SK-N-SH (cell line): Measurements from ENCODE around the gene KIAA2012. TPM values are rescaled to one million over a fixed set of nuclear protein-coding genes. Genes with fewer than 3 reads are reported as not detected.

Experiments used
- CTCF ChIA-PET: fragments of 300-600, 350-600 bp; formaldehyde crosslinking; extraction: SDS; loops from one replicate; lab custom pipeline; 2021; lab: Yijun Ruan, JAX
- POLR2A ChIA-PET: fragments of 350-600 bp; sonication (Branson Sonifier 250); formaldehyde crosslinking; extraction: SDS; loops from one replicate; lab custom pipeline; 2020; ENCODE audit warnings: antibody characterized with exemption, inconsistent platforms; lab: Yijun Ruan, JAX
- DNase-seq: peaks from one replicate; pipeline ENCODE4 v3.0.0; 2012
- H2AFZ ChIP-seq: fragments of 200-600 bp; sonication (generic); 2 replicates; pipeline ENCODE4 v1.8.1; 2016; ENCODE audit warnings: antibody characterized with exemption, mild to moderate bottlenecking, low read depth
- H3F3A ChIP-seq: fragments of 200-600 bp; sonication (generic); replicated peaks from 2 replicates; pipeline ENCODE3; 2016; ENCODE audit warnings: antibody characterized with exemption, mild to moderate bottlenecking; ENCODE audit not compliant: insufficient read depth
- H3K27ac ChIP-seq, 2 experiments: fragments of 200-500 bp in 1 of 2; fragments of 200-600 bp in 1 of 2; sonication (Bioruptor generic) in 1 of 2; sonication (generic), shearing (Covaris generic) in 1 of 2; 2 replicates each; pipeline versions ENCODE4 v1.5.1 to v1.6.1; 2014 to 2016; ENCODE audit warnings: low read depth in 2 of 2, inconsistent platforms in 1 of 2, low read length in 1 of 2, mild to moderate bottlenecking in 1 of 2, mixed read lengths in 1 of 2
- H3K27me3 ChIP-seq: fragments of 200-600 bp; sonication (generic), shearing (Covaris generic); 2 replicates; pipeline ENCODE4 v1.6.1; 2016; ENCODE audit warnings: mixed run types; ENCODE audit not compliant: insufficient read depth
- H3K36me3 ChIP-seq, 2 experiments: fragments of 200-500 bp in 1 of 2; fragments of 200-600 bp in 1 of 2; sonication (Bioruptor generic) in 1 of 2; sonication (generic) in 1 of 2; replicated peaks in 1 of 2; 2 replicates each; pipeline versions ENCODE3 to v1.5.1; 2014 to 2016; ENCODE audit warnings: low read length in 1 of 2, mild to moderate bottlenecking in 1 of 2; ENCODE audit not compliant: insufficient read depth in 2 of 2, control insufficient read depth in 1 of 2
- H3K4me1 ChIP-seq, 2 experiments: fragments of 200-500 bp in 1 of 2; fragments of 200-600 bp in 1 of 2; sonication (Bioruptor generic) in 1 of 2; sonication (generic), shearing (Covaris generic) in 1 of 2; 2 replicates each; pipeline versions ENCODE4 v1.5.1 to v1.6.1; 2014 to 2016; ENCODE audit warnings: low read depth in 1 of 2, low read length in 1 of 2, mixed run types in 1 of 2; ENCODE audit not compliant: insufficient read depth in 2 of 2, control insufficient read depth in 1 of 2
- H3K4me2 ChIP-seq: fragments of 200-600 bp; sonication (generic), shearing (Covaris generic); 2 replicates; pipeline ENCODE4 v1.6.1; 2017; ENCODE audit warnings: mixed run types
- H3K4me3 ChIP-seq, 2 experiments: fragments of 200-500 bp in 1 of 2; fragments of 200-600 bp in 1 of 2; sonication (Bioruptor generic) in 1 of 2; sonication (generic), shearing (Covaris generic) in 1 of 2; 2 replicates each; pipeline versions ENCODE4 v1.5.1 to v1.8.1; 2014 to 2016; ENCODE audit warnings: low read depth in 2 of 2, inconsistent platforms in 1 of 2, low read length in 1 of 2, mild to moderate bottlenecking in 1 of 2, mixed read lengths in 1 of 2, moderate library complexity in 1 of 2
- H3K79me2 ChIP-seq: fragments of 200-600 bp; sonication (generic); 2 replicates; pipeline ENCODE4 v1.8.1; 2017; ENCODE audit warnings: mild to moderate bottlenecking; ENCODE audit not compliant: insufficient read depth
- H3K9ac ChIP-seq: fragments of 200-600 bp; sonication (generic); 2 replicates; pipeline ENCODE4 v1.6.1; 2017; ENCODE audit warnings: mixed run types
- H3K9me2 ChIP-seq: fragments of 200-600 bp; sonication (generic); 2 replicates; pipeline ENCODE4 v1.6.1; 2017; ENCODE audit warnings: mixed run types
- H3K9me3 ChIP-seq: fragments of 200-600 bp; sonication (generic); 2 replicates; pipeline ENCODE4 v1.6.1; 2017; ENCODE audit warnings: mixed run types, mild to moderate bottlenecking, moderate library complexity
- H4K20me1 ChIP-seq: fragments of 200-600 bp; sonication (generic); 2 replicates; pipeline ENCODE4 v1.6.1; 2017; ENCODE audit warnings: mild to moderate bottlenecking, mixed run types; ENCODE audit not compliant: insufficient read depth
- CHD2 ChIP-seq: fragments of 150-350 bp; IDR thresholded peaks from 2 replicates; pipeline ENCODE4 v1.6.1; 2018; ENCODE audit warnings: low read length; ENCODE audit not compliant: partially characterized antibody
- ELF1 ChIP-seq: IDR thresholded peaks from 2 replicates; pipeline ENCODE4 v1.4.0; 2012
- EZH2phosphoT487 ChIP-seq: fragments of 200-600 bp; sonication (generic); IDR thresholded peaks from 2 replicates; pipeline ENCODE4 v1.6.1; 2017; ENCODE audit warnings: low read depth, mixed run types, mild to moderate bottlenecking, antibody characterized with exemption, moderate library complexity, borderline replicate concordance
- FOSL2 ChIP-seq: IDR thresholded peaks from 2 replicates; pipeline ENCODE4 v1.4.0; 2012; ENCODE audit warnings: low read depth, mild to moderate bottlenecking, moderate library complexity, borderline replicate concordance
- FOXJ3 ChIP-seq: sonication (generic); formaldehyde crosslinking; IDR thresholded peaks from 2 replicates; pipeline ENCODE4 v1.5.1; 2020; ENCODE audit warnings: mild to moderate bottlenecking, missing genetic modification reagents
- GABPA ChIP-seq: IDR thresholded peaks from 2 replicates; pipeline ENCODE4 v1.4.0; 2012; ENCODE audit warnings: low read depth, mild to moderate bottlenecking
- IRF3 ChIP-seq: fragments of 150-350 bp; IDR thresholded peaks from 2 replicates; pipeline ENCODE4 v1.6.1; 2016; ENCODE audit warnings: mild to moderate bottlenecking, low read depth, low read length
- MEF2A ChIP-seq: IDR thresholded peaks from 2 replicates; pipeline ENCODE4 v1.4.0; 2012; ENCODE audit warnings: low read depth, borderline replicate concordance
- NFIC ChIP-seq: IDR thresholded peaks from 2 replicates; pipeline ENCODE4 v1.4.0; 2012; ENCODE audit warnings: borderline replicate concordance
- NRF1 ChIP-seq: IDR thresholded peaks from 2 replicates; pipeline ENCODE4 v1.6.1; 2012; ENCODE audit warnings: low read depth, mild to moderate bottlenecking, low read length
- PBX3 ChIP-seq: IDR thresholded peaks from 2 replicates; pipeline ENCODE4; 2012
- POLR2AphosphoS5 ChIP-seq: IDR thresholded peaks from 2 replicates; pipeline ENCODE4 v1.6.1; 2012; ENCODE audit warnings: low read depth, low read length
- RCOR1 ChIP-seq: fragments of 150-350 bp; IDR thresholded peaks from 2 replicates; pipeline ENCODE4 v1.6.1; 2017; ENCODE audit warnings: antibody characterized with exemption, low read length
- RFX5 ChIP-seq: IDR thresholded peaks from 2 replicates; pipeline ENCODE4 v1.6.1; 2012; ENCODE audit warnings: mild to moderate bottlenecking, improper control_type of control experiment, low read length
- TEAD4 ChIP-seq: IDR thresholded peaks from 2 replicates; pipeline ENCODE4 v1.4.0; 2012; ENCODE audit warnings: mild to moderate bottlenecking, borderline replicate concordance; ENCODE audit not compliant: insufficient read depth
- USF1 ChIP-seq: IDR thresholded peaks from 2 replicates; pipeline ENCODE4 v1.4.0; 2012; ENCODE audit warnings: low read depth, borderline replicate concordance
- USF2 ChIP-seq: fragments of 150-350 bp; IDR thresholded peaks from 2 replicates; pipeline ENCODE4 v1.6.1; 2017; ENCODE audit warnings: antibody characterized with exemption, low read length, low read depth, borderline replicate concordance
- ZBTB33 ChIP-seq: IDR thresholded peaks from 2 replicates; pipeline ENCODE4 v1.4.0; 2012; ENCODE audit warnings: low read depth, borderline replicate concordance
- WGBS: methylation state at CpG from one replicate; pipeline ENCODE4 v1.1.6; 2017; ENCODE audit warnings: low lambda C conversion rate; 5-methylcytosine and 5-hydroxymethylcytosine counted together
- polyA plus RNA-seq, 3 experiments: library from polyadenylated mRNA; depleted of rRNA; stranded (reverse); fragments of >200 nt; gene quantifications; 2 replicates each; pipeline ENCODE4 v1.2.3, GENCODE V29; 2012

KIAA2012 gene
- polyA plus RNA-seq, 1 of the 3 experiments (the other 2 are of a cell fraction), result 0.07 TPM

- TF ChIP-seq EZH2phosphoT487 (no peak), NRF1 (no peak), IRF3 (no peak), FOXJ3 (CRISPR knock-in tag) (no peak)
These were observed 91.4 kb downstream of the KIAA2012 start (continued) for GRCh38 chr2:202164411-202164810.

GRCh38 chr2:202165208-202165607 is 92.2 kb downstream of the KIAA2012 start:
- Histone ChIP-seq H3K4me3 (no peak overlapping the region), H3K79me2 (no peaks in the 10 kb centered on the region), H4K20me1 (no peaks in the 10 kb centered on the region), H3K36me3 (no peaks in the 10 kb centered on the region), H3K9me3 (no peaks in the 10 kb centered on the region), H3K9me2 (no peaks in the 10 kb centered on the region)
- DNase-seq, result no peak
- TF ChIP-seq EZH2phosphoT487 (no peak), POLR2AphosphoS5 (no peak), FOXJ3 (CRISPR knock-in tag) (no peak)
- TF ChIP-seq, all 33 proteins: peak for 0
- WGBS, result 98% methylated on average over 5 of the region's 5 CpGs
- Histone ChIP-seq H2AFZ (no peak overlapping the region), H3K27me3 (no peaks in the 10 kb centered on the region), H3K27ac (peak overlapping the region; percentile 1 to 32; a peak in 2 of 4 replicates), H3F3A (peaks cover 5% of the 10 kb centered on the region), H3K4me1 (peaks cover 6 to 11% of the 10 kb centered on the region in 2 experiments; a peak in 2 of 4 replicates), H3K4me2 (no peak overlapping the region), H3K9ac (no peak overlapping the region)
- POLR2A ChIA-PET, result no interaction called here
- CTCF ChIA-PET, result interaction anchor here (0.6 to 1.8 kb wide), 3 partner anchors 13 to 304 kb away, joined by 3 to 15 read pairs (median 3); no protein-coding TSS in a partner anchor

- Histone ChIP-seq H3F3A (peaks cover 5% of the 10 kb centered on the region), H3K27me3 (no peaks in the 10 kb centered on the region), H3K79me2 (no peaks in the 10 kb centered on the region), H3K4me1 (peaks cover 2 to 10% of the 10 kb centered on the region in 2 experiments; a peak in 2 of 4 replicates), H4K20me1 (no peaks in the 10 kb centered on the region), H3K36me3 (no peaks in the 10 kb centered on the region), H2AFZ (peak overlapping the region; percentile 12; the same call in 1 of the 2 replicates), H3K9ac (no peak overlapping the region), H3K27ac (peak overlapping the region; percentile 32 to 77; a peak in 2 of 4 replicates), H3K9me3 (no peaks in the 10 kb centered on the region), H3K4me3 (no peak overlapping the region), H3K4me2 (no peak overlapping the region), H3K9me2 (no peaks in the 10 kb centered on the region)
- no peak for DNase-seq
- WGBS, result 24% methylated on average over 1 of the region's 1 CpG
- ChIA-PET CTCF (interaction anchor here (1.0 kb wide), 1 partner anchor 13 kb away, joined by 5 read pairs; no protein-coding TSS in a partner anchor), POLR2A (no interaction called here)
- TF ChIP-seq USF1, result no peak
- TF ChIP-seq CHD2, result no peak
- TF ChIP-seq EZH2phosphoT487, result no peak
- TF ChIP-seq RCOR1, result 0 out of 2 replicates have a peak, but pooled peaks have one; percentile 40
- no peak for TF ChIP-seq MEF2A
- peak; percentile 56; the same call in 1 of the 2 replicates for TF ChIP-seq NFIC
- no peak for TF ChIP-seq RFX5
- no peak for TF ChIP-seq USF2
- peak; percentile 76 for TF ChIP-seq POLR2AphosphoS5
- no peak for TF ChIP-seq FOXJ3 (CRISPR knock-in tag)
- TF ChIP-seq TEAD4, result peak; percentile 47; the same call in 1 of the 2 replicates
- no peak for TF ChIP-seq ELF1
- TF ChIP-seq ZBTB33, result no peak
- TF ChIP-seq GABPA, result no peak
- 0 out of 2 replicates have a peak, but pooled peaks have one; percentile 6 for TF ChIP-seq FOSL2
- peak; percentile 95 for TF ChIP-seq PBX3
- TF ChIP-seq NRF1, result no peak
These were observed 92.9 kb downstream of the KIAA2012 start for GRCh38 chr2:202165945-202166344.
